ENCODE results near the gene DNM1. TPM values are rescaled to one million over a fixed set of nuclear protein-coding genes. Genes with fewer than 3 reads are reported as not detected.

DNM1 gene
- total RNA-seq, 2 experiments from 2014 or later = 0.35 to 1.8 TPM

DNA sequence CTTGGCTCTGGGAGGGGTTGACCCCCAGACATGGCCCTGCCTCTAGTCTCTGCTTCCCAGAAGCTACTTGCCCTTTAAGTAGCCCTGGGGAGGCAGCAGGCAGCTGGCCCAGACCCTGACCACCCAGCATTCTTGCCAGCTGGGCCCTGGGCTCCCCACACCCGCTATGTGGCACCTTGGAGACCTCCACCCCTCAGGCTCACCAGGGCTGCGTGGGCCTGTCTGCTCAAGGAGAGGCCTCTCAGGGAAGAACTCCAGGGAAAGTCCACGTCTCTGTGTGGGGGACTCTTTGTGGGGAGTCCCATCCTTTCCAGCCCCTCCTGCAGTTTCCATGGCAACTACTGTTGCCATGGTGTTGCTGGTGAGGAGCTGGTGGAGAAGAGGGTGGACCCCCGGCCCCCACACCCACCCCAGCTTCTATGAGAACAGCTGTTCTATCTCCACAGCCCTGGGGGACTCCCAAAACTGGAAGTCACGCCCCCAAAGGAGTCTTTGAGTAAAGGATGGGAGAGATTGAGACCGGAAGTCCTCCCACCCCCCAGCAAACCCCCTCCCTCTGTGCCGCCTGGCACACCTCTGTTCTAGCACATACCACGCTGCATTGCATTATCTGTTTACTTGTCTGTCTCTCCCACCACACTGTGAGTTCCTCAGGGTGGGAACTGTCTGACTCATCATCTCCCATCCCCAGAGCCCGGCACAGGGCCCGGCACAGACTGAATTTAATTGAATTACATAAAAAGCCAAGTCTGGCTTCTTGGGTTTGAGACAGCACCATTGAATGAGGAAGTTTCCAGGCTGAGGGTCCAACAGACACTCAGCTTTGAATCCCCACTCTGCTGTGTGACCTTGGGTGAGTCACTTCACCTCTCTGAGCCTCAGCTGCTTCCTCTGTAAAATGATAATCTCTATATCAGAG lies 12.6 kb downstream of the DNM1 start:
- no peaks in the 10 kb centered on the region for H3K9me2 ChIP-seq (ENCODE audit: insufficient read depth, low read length)
- no peak overlapping the region for H3K4me2 ChIP-seq (ENCODE audit: low read length)
- no peaks in the 10 kb centered on the region for H4K20me1 ChIP-seq (ENCODE audit: insufficient read depth, low read length)
- no TSS peak for BruUV-seq (replicated peaks)
- no peaks in the 10 kb centered on the region for H3K9me3 ChIP-seq (ENCODE audit: low read length)
- CTCF ChIA-PET (ENCODE audit: unreplicated experiment) = no interaction called here
- TF ChIP-seq EZH2phosphoT487 (IDR thresholded peaks at IDR 0.05; ENCODE audit: borderline replicate concordance, low read depth, low read length) = no peak
- TF ChIP-seq, protein P1, sequence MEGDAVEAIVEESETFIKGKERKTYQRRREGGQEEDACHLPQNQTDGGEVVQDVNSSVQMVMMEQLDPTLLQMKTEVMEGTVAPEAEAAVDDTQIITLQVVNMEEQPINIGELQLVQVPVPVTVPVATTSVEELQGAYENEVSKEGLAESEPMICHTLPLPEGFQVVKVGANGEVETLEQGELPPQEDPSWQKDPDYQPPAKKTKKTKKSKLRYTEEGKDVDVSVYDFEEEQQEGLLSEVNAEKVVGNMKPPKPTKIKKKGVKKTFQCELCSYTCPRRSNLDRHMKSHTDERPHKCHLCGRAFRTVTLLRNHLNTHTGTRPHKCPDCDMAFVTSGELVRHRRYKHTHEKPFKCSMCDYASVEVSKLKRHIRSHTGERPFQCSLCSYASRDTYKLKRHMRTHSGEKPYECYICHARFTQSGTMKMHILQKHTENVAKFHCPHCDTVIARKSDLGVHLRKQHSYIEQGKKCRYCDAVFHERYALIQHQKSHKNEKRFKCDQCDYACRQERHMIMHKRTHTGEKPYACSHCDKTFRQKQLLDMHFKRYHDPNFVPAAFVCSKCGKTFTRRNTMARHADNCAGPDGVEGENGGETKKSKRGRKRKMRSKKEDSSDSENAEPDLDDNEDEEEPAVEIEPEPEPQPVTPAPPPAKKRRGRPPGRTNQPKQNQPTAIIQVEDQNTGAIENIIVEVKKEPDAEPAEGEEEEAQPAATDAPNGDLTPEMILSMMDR (conservative IDR thresholded peaks at IDR 0.05; ENCODE audit: low read length) = no peak
- H3K79me2 ChIP-seq (ENCODE audit: insufficient read depth, low read depth, low read length) = no peaks in the 10 kb centered on the region
- no peak overlapping the region for H3K27ac ChIP-seq (ENCODE audit: low read depth, low read length, poor library complexity, severe bottlenecking)
- POLR2A ChIA-PET = no interaction called here
- intact Hi-C loops (cut with micrococcal nuclease; ENCODE audit: unreplicated experiment) = no loop called here
- no peak for DNase-seq (ENCODE audit: low spot score)
- no peak overlapping the region for H3K4me3 ChIP-seq (ENCODE audit: low read depth, low read length, poor library complexity, severe bottlenecking)
- H3K4me1 ChIP-seq (ENCODE audit: insufficient read depth, low read length, poor library complexity, severe bottlenecking) = peaks cover 10% of the 10 kb centered on the region
- no peaks in the 10 kb centered on the region for H3K36me3 ChIP-seq (ENCODE audit: insufficient read depth, low read length)
- no peak overlapping the region for H2AFZ ChIP-seq (ENCODE audit: low read length)

DNA sequence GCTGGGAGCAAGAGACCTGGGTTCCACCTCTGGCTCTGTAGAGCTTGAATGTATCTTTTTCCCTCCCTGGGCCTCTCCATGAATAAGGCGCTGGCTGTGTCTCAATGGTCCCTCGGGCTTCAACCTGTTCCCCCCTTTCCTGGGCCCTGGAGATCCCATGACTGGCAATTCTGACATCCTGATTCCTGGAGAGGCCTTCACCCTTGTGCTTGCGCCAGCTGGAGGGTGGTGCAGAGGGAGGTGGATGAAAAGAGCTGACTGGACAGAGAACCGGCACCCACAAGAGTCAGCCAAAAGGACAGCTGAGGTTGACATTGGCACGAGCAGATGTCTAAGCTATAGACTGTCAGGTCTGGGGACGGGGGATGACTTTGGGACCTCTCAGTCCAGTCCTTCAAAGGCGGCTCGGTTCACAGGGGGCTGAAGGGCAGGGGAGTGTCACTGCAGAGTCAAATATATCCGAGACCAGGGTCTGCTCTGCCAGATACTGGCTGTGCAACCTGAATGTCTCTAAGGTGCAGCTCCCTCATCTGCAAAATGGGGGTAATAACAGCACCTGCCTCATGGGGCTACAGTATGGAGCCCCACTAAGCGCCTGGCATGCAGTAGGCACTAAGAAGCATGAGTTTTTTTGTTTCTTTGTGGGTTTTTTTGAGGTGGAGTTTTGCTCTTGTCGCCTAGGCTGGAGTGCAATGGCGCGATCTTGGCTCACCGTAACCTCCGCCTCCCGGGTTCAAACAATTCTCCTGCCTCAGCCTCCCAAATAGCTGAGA lies 13.8 kb downstream of the DNM1 start:
- Histone ChIP-seq H4K20me1 (ENCODE audit: insufficient read depth, low read length) (no peaks in the 10 kb centered on the region), H3K4me1 (ENCODE audit: insufficient read depth, low read length, poor library complexity, severe bottlenecking) (peaks cover 10% of the 10 kb centered on the region), H3K9me3 (ENCODE audit: low read length) (no peaks in the 10 kb centered on the region), H3K4me2 (ENCODE audit: low read length) (no peak overlapping the region), H3K36me3 (ENCODE audit: insufficient read depth, low read length) (no peaks in the 10 kb centered on the region), H3K4me3 (ENCODE audit: low read depth, low read length, poor library complexity, severe bottlenecking) (no peak overlapping the region), H2AFZ (ENCODE audit: low read length) (no peak overlapping the region), H3K27ac (ENCODE audit: low read depth, low read length, poor library complexity, severe bottlenecking) (no peak overlapping the region), H3K9me2 (ENCODE audit: insufficient read depth, low read length) (no peaks in the 10 kb centered on the region), H3K79me2 (ENCODE audit: insufficient read depth, low read depth, low read length) (no peaks in the 10 kb centered on the region)
- no TSS peak for BruUV-seq (replicated peaks)
- ChIA-PET POLR2A (interaction anchor here (0.5 kb wide), 1 partner anchor 83 kb away, joined by 4 read pairs; no protein-coding TSS in a partner anchor), CTCF (ENCODE audit: unreplicated experiment) (no interaction called here)
- DNase-seq (ENCODE audit: low spot score) = no peak
- intact Hi-C loops (cut with micrococcal nuclease; ENCODE audit: unreplicated experiment) = no loop called here
- TF ChIP-seq, protein P1 (conservative IDR thresholded peaks at IDR 0.05; ENCODE audit: low read length) = no peak
- no peak for TF ChIP-seq EZH2phosphoT487 (IDR thresholded peaks at IDR 0.05; ENCODE audit: borderline replicate concordance, low read depth, low read length)
